Activated naive CD4-positive, alpha-beta T cell treated with anti-CD3 and anti-CD28 coated beads, Interleukin-2, amount 50 U/mL, for 24 hours (primary cell): ENCODE measurements around the gene SULF2.
"Not testable (repeated sequence)": the region's sequence is repeated elsewhere in the genome, so short reads cannot be mapped to it uniquely, and the experiment has no call there.

ENCODE experiments used
- H3K27ac Mint-ChIP-seq: one replicate; pipeline ENCODE4 v1.8.0; 2021; ENCODE audit warnings: mild to moderate bottlenecking, mixed read lengths
- H3K27me3 Mint-ChIP-seq: one replicate; pipeline ENCODE4 v1.8.0; 2021; ENCODE audit warnings: mixed read lengths
- H3K36me3 Mint-ChIP-seq: one replicate; pipeline ENCODE4 v1.8.0; 2021; ENCODE audit warnings: mixed read lengths
- H3K4me1 Mint-ChIP-seq: one replicate; pipeline ENCODE4 v1.8.0; 2021; ENCODE audit warnings: mixed read lengths
- H3K4me3 Mint-ChIP-seq: one replicate; pipeline ENCODE4 v1.8.0; 2021; ENCODE audit warnings: mild to moderate bottlenecking, mixed read lengths
- H3K9me3 Mint-ChIP-seq: one replicate; pipeline ENCODE4 v1.8.0; 2021; ENCODE audit warnings: mixed read lengths

Gene SULF2

DNA sequence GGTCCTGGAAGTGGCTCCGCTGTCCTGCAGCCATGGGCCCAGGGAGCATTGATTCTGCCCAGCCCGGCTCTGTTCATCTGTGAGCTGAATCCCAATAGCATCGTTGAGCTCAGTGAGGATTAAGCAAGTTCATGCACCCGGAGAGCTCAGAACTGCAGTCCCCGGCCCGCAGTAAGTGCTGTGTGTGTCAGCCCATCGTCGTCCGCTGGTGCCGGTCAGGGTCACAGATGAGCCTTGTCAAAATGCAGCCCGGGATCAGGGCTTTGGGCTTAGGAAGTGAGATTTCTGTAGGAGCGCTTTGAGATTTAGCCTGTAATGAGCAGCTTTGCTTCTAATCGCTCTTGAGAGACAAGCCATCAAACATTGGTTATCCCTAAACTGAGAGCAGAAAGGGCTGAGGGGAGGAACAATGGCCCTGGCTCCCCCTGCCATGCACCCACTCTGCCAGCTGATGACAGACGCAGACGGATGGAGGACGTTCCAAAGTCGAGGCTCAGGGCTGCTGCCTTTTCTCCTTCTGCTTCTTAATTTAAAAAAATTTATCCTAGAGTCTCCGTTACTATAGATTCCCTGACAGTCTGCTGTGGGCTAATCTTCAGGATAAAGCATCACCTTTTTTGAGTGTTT is 25.6 kb upstream of the SULF2 start:
- H3K27me3 Mint-ChIP-seq: peaks cover 31% of the 10 kb centered on the region
- peaks cover 6% of the 10 kb centered on the region for H3K9me3 Mint-ChIP-seq
- no peaks in the 10 kb centered on the region for H3K36me3 Mint-ChIP-seq
- no peak overlapping the region for H3K4me3 Mint-ChIP-seq
- H3K27ac Mint-ChIP-seq: no peak overlapping the region
- H3K4me1 Mint-ChIP-seq: no peaks in the 10 kb centered on the region

DNA sequence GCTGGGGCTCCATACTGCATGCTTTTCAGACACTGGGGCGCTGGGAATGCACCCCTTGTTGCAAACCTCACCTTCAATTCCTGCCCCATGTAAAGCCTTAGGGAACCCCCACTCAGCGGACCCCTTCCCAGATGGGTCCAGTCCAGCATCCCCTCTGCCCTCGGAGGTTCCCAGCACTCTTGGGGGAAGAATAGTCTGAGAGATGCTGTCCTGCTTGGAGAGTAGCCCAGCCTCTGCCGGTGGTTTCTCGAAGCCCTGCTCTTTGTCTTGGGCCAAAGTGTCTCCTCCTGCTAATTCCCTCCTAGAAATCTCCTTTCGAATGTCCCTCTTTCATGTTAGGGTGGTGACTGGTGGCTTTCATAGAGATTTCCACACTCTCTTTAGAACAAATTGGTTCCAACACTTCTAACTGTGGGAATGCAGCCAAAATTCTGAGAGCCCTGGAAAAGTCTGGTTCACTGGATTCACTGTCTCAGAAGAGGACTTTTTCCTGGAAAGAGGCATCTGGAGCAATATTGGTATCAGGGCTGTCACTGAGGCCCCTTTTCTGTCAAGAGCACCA is 24.9 kb upstream of the SULF2 start:
- Mint-ChIP-seq H3K9me3 (peaks cover 6% of the 10 kb centered on the region), H3K27ac (no peak overlapping the region), H3K4me1 (no peaks in the 10 kb centered on the region), H3K36me3 (no peaks in the 10 kb centered on the region), H3K27me3 (peaks cover 29% of the 10 kb centered on the region), H3K4me3 (no peak overlapping the region)

DNA sequence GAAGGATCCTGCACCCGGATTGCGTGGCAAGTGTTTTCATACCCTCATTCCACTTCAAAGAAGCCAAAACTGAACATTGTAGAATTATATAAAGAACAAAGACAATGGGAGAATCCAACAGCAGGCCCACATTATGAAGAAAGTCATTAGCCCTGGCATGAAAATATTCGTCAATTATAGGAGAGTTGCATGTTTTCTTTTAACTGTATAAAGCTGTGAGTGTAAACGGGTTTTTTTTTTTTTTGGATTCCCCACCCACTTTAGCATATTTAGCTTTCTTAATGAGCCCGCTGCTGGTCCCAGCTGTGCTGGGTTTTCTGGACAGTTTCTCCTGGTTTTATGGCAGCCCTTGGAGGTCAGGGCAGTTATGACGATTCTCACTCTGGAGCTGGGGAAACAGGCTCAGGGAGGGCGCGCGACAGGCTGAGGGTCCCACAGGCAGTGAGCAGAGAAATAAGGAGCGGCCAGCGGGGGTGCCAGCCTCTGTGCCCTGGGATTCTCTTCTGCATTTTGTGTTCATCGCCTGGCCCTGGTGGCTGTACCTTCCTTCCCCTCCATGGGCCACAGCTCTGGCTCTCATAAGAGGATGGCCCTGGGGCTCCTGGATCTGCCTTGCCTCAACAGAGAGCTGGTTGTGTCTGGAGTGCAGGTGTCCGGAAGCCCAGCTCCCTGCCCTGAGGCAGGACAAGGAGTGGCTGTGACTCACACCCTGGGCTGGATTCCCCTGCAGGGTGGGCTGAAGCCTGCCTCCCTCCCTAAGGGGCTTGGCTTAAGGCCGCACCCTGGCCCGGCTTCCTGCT is 24.1 kb upstream of the SULF2 start:
- H3K27me3 Mint-ChIP-seq: peaks cover 24% of the 10 kb centered on the region
- no peak overlapping the region for H3K4me3 Mint-ChIP-seq
- H3K27ac Mint-ChIP-seq: no peak overlapping the region
- H3K36me3 Mint-ChIP-seq: no peaks in the 10 kb centered on the region
- H3K4me1 Mint-ChIP-seq: no peaks in the 10 kb centered on the region
- H3K9me3 Mint-ChIP-seq: peaks cover 6% of the 10 kb centered on the region

DNA sequence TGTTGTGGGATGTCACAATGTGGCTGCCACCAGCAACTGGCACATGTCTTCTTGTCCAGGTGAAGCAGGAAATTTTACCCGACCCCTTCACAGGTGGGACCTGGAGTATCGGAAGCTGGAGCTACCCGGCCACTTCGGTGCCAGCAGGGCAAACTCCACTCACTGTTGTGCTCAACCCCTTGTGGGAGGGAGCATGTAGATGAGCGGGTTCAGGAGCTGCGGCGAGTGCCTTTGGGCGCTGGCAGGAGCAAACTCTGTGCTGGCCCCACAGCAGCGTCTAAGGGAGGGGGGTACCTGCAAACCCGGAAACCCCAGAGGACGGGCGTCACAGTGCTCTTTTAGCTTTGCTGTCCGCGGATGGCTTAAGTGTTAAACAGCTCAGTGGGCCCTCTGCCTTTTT is 20.7 kb upstream of the SULF2 start:
- no peaks in the 10 kb centered on the region for H3K36me3 Mint-ChIP-seq
- peaks cover 7% of the 10 kb centered on the region for H3K27me3 Mint-ChIP-seq
- no peak overlapping the region for H3K4me3 Mint-ChIP-seq
- H3K27ac Mint-ChIP-seq: no peak overlapping the region
- no peaks in the 10 kb centered on the region for H3K9me3 Mint-ChIP-seq
- H3K4me1 Mint-ChIP-seq: no peaks in the 10 kb centered on the region

DNA sequence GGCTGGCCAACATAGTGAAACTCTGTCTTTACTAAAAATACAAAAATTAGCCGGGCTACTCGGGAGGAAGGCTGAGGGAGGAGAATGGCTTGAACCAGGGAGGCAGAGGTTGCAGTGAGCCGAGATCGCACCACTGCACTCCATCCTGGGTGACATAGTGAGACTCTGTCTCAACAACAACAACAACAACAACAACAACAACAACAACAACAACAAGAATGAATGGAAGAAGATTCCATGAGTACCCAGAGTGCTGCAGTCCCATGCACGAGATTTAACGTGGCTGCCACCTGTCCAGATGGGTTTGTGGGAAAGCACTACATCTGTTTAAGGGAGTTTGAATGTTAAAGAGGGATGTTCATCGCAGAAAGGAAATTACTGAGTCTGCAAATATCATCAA is 19.7 kb upstream of the SULF2 start:
- H3K27ac Mint-ChIP-seq, H3K4me1 Mint-ChIP-seq, H3K27me3 Mint-ChIP-seq, H3K36me3 Mint-ChIP-seq, H3K4me3 Mint-ChIP-seq, H3K9me3 Mint-ChIP-seq: not testable (repeated sequence)

DNA sequence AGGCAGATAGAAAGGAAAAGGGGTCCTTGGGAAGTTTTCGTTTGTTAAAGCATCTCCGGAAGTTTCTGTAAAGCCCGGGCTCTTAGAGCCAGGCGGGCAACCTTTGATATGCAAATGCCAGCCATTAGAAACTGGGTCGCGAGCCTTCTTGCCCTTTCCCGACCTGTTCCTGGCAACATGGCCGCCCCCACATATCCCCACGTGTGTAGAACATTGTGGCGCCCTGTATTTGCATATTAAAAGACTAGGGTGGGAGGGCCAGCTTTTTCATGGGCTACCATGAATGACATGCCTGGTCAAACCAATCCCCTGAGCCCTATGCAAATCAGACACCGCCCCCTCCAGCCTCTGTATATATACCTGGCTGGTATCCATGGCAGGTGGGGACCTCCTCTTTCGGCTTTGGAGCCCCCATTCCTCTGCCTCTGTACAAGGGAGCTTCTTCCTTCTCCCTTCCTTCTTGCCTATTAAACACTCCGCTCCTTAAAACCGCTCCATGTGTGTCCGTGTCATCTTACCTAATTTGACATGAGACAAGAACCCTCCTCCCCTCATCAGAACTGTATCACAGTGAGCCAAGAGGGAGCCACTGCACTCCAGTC is 19.0 kb upstream of the SULF2 start:
- not testable (repeated sequence) for H3K4me3 Mint-ChIP-seq, H3K36me3 Mint-ChIP-seq, H3K4me1 Mint-ChIP-seq, H3K27ac Mint-ChIP-seq, H3K27me3 Mint-ChIP-seq, H3K9me3 Mint-ChIP-seq

DNA sequence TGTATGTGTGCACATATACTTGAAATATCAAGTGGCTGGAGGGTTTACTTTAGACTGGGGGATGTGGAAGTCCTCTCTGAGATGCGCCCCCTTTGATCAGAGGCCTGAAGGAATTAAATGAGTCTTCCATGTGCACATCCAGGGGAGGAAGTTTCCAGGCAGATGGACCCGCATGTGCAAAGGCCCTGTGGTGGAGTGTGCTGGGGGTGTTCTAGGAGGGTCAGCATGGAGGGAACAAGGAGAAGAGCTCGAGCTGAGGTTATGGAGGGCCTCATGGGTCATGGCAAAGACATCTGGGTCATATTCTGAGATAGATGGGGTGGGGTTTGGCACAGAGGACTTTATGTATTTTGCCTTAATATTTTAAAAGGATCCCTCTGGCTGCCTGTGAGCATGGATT is 17.7 kb upstream of the SULF2 start:
- Mint-ChIP-seq H3K27ac (no peak overlapping the region), H3K9me3 (no peaks in the 10 kb centered on the region), H3K4me1 (no peaks in the 10 kb centered on the region), H3K27me3 (peaks cover 6% of the 10 kb centered on the region), H3K4me3 (no peak overlapping the region), H3K36me3 (no peaks in the 10 kb centered on the region)

DNA sequence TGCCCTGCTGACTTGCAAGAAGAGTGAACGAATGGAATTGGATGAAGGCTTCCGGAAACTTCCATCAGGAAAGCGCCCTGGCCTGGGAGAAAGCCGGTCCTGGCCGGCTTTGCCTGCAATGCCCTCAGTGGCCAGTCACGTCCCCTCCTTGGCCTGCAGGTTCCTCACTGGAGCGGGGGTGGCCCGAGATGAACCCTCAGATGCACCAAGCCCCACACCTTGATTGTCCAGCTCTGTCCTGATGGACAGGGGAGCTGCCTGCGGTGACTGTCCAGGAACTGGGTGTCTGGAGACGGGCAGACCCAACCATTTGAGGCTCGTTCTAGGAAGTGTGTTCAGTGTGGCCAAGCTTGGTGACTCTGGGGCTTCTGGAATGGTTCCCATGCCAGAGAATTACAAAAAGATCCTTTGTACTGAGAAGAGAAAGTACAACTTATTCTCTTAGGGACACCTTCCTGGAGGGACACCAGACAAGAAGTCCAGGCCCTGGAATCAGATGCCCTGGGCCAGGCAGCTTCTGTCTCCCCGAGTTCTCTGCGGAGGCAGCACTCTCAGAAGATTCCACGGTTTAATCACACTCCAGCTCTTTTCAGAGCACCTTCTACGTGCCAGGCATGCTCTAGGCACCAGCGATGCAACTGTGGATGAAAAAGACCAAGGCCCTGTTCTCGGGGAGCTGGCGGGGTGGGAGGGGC is 17.1 kb upstream of the SULF2 start:
- no peak overlapping the region for H3K27ac Mint-ChIP-seq
- peaks cover 6% of the 10 kb centered on the region for H3K27me3 Mint-ChIP-seq
- no peak overlapping the region for H3K4me3 Mint-ChIP-seq
- H3K4me1 Mint-ChIP-seq: no peaks in the 10 kb centered on the region
- H3K36me3 Mint-ChIP-seq: no peaks in the 10 kb centered on the region
- H3K9me3 Mint-ChIP-seq: no peaks in the 10 kb centered on the region

DNA sequence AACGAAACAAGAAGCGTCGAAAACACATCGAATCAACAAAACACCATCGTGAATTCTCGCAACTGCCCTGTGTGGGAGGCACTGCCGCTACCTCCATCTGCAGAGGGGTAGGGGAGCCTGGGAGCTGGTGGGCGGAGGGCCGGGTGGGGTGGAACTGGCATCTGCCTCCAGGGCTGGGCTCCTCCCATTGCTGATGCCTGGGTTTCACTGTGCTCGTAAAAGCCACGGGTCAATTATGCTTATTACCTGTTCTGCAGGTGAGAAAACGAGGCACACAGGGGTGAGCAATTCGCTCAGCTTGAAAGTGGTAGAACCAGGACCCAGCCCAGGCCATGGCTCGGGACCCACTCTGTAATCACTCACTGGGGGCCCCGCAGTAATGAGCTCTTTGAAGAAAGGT is 16.5 kb upstream of the SULF2 start:
- Mint-ChIP-seq H3K4me3 (no peak overlapping the region), H3K9me3 (no peaks in the 10 kb centered on the region), H3K27me3 (peaks cover 2% of the 10 kb centered on the region), H3K36me3 (no peaks in the 10 kb centered on the region), H3K27ac (no peak overlapping the region), H3K4me1 (no peaks in the 10 kb centered on the region)

DNA sequence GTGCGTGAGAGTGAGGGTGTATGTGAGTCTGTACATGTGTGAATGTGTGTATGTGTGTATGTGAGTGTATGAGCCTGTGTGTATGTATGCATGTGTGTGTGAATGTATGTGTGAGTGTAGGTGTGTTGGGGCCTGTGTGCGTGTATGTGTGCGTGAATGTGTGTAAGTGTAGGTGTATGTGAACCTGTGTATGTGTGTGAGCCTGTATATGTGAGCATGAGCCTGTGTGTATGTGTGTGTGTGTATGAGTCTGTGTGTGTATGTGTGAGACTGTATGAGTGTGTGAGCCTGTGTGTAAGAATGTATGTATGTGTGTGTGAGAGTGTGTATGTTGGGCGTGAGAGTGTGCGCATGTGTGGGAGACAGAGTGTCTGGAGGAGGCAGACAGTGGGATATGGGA is 15.8 kb upstream of the SULF2 start:
- Mint-ChIP-seq H3K27me3 (no peaks in the 10 kb centered on the region), H3K4me3 (no peak overlapping the region), H3K27ac (no peak overlapping the region), H3K9me3 (no peaks in the 10 kb centered on the region), H3K36me3 (no peaks in the 10 kb centered on the region), H3K4me1 (no peaks in the 10 kb centered on the region)

DNA sequence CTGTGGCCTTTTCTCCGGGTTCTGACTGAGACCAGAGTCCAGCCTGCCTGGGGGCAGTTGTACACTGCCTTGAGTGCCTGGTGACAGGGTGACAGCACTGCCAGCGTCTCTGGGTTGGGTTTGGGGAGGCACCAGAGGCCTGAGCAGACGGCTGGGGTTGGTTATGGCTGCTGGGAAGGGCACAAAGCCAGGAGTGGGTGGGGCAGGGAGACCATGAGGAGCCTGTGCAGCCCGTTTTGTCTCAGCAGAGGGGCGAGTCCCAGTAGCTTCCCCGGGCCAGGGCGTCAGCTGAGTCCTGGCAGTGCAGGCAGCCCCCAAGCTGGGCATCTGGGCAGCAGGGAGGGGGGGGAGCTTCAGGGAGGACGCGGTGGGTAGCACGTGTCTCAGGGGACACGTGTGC is 15.3 kb upstream of the SULF2 start:
- Mint-ChIP-seq H3K27me3 (no peaks in the 10 kb centered on the region), H3K4me3 (no peak overlapping the region), H3K4me1 (no peaks in the 10 kb centered on the region), H3K36me3 (no peaks in the 10 kb centered on the region), H3K9me3 (no peaks in the 10 kb centered on the region), H3K27ac (no peak overlapping the region)

DNA sequence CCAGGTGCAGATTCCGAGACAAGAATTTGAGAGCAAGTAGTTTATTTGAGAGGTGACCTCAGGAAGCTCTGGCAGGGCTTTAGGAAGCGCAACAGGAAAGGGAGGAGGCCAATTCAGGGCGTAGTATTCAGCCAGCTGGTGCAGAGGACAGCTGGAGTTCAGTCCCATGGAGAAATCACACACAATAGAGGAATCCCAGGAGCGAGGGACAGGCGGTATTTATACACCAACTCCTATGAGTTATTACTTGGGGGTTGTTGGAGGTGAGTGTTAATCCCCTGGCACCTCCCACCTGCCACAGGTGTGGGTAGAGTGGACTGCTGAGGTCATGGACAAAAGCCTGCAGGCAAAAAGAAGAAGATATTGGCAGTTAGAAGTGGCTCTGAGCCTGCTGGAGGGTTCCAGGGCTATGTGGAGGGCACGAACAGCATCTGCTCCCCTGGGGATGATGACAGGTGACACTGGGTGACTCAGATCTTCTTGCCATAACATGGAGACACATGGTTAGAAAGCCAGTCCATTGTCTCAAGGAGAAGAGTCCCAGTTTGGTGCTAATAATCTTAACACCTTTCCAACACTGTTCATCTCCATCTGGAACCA is 13.9 kb upstream of the SULF2 start:
- Mint-ChIP-seq H3K27me3 (no peaks in the 10 kb centered on the region), H3K36me3 (no peaks in the 10 kb centered on the region), H3K4me3 (no peak overlapping the region), H3K4me1 (no peaks in the 10 kb centered on the region), H3K9me3 (no peaks in the 10 kb centered on the region), H3K27ac (no peak overlapping the region)

DNA sequence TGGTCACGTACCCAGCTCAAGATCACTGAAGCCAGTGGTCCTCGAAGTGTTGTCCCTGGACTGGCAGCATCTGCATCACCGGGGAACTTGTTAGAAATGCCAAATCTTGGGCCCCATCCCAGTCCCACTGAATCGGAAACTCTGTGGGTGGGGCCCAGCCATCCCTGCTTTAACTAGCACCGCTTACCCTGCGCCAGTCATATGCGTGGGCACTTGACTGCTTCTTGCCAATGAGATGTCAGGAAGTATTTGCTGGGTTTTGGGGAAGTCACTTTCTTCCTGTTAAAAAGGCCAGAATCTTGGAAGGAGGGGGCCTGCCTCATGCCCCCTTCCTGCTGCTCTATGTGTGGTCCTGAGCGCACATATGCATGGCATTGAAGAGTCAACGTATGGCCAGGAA is 11.7 kb upstream of the SULF2 start:
- H3K27ac Mint-ChIP-seq: no peak overlapping the region
- H3K9me3 Mint-ChIP-seq: no peaks in the 10 kb centered on the region
- no peaks in the 10 kb centered on the region for H3K36me3 Mint-ChIP-seq
- no peaks in the 10 kb centered on the region for H3K27me3 Mint-ChIP-seq
- H3K4me3 Mint-ChIP-seq: no peak overlapping the region
- H3K4me1 Mint-ChIP-seq: no peaks in the 10 kb centered on the region

DNA sequence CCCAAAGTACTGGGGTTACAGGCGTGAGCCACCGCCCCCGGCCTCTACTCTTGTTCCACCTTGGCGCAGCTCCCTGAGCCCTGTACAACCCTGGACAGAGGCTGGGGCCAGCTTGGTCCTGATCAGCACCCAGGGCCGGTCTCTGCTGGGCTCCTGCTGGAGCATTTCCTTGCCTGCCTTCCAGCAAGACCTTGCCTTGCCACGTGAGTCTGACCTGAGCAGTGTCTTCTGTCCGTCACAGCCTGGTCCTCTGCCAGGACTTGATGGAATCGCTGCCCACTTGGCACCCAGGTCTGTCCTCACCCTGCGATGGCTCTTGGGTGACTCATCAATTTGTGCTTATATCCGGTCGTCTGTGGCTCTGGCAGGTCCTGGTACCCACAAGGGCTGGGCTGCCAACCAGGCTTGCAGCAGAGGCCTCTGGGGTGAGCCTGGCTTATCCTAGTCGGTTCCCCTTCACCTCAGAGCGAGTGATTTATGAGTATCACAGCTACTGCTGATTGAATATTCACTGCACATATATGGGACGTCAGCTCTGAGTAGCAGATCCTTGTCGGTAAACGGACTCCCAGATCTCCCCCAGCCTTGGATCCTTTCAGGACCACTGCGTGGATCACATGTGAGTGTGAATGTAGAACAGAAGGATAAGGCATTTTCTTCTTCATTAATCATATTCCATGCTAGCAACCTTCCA is 10.1 kb upstream of the SULF2 start:
- no peaks in the 10 kb centered on the region for H3K9me3 Mint-ChIP-seq
- no peaks in the 10 kb centered on the region for H3K27me3 Mint-ChIP-seq

DNA sequence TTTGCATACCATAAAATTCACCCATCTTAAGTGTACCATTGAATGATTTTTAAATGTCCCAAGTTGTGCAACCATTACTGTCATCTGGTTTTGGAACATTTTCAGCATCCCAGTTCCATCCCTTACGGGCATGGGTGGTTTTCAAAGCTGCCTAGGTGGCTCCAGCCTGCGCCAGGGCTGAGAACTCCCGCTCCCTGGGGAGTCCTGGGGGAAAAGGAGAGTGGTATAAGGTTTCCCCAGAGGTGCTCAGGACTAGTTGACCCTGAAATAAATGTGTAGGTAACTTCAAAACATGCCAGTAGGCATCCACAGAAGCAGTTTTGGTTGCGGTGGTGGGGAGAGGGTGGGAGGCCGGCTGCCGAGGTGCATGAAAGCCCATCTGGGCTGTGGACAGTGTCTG is 9.0 kb upstream of the SULF2 start:
- not testable (repeated sequence) for H3K27ac Mint-ChIP-seq, H3K27me3 Mint-ChIP-seq, H3K36me3 Mint-ChIP-seq, H3K9me3 Mint-ChIP-seq, H3K4me1 Mint-ChIP-seq, H3K4me3 Mint-ChIP-seq

More for the DNA sequence above, 10.1 kb upstream of the SULF2 start:
- H3K4me1 Mint-ChIP-seq: no peaks in the 10 kb centered on the region
- H3K27ac Mint-ChIP-seq: no peak overlapping the region
- no peak overlapping the region for H3K4me3 Mint-ChIP-seq
- H3K36me3 Mint-ChIP-seq: no peaks in the 10 kb centered on the region
